ENCODE data around the gene TPRA1. TPM values are rescaled to one million over a fixed set of nuclear protein-coding genes. Genes with fewer than 3 reads are reported as not detected.

Gene TPRA1
- total RNA-seq, 1 experiment from 2014 or later: 20.0 TPM

DNA sequence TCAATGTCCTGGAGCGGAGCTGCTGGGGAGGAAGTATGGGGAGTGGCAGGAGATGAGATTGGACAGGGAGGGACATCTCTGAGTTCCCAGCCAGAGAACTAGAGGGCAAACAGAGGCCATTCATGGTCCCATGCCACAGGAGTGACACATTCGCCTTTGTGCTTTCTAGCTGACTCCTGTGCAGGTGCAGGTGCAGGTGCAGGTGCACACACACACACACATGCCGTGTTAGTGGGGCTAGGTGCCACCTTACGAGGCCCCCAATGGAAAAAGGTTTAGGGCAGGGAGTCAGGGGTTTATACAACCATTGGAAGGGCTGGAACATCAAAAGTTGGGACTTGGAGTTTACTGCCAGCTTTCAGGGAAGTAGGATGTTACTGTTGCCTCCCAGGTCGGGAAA lies 52.0 kb downstream of the TPRA1 start:
- no peaks in the 10 kb centered on the region; the same call in 1 of the 2 replicates for H3K4me1 ChIP-seq (ENCODE audit: insufficient read depth, low read length)
- H3K36me3 Mint-ChIP-seq (ENCODE audit: insufficient read depth in 1 of 3, low read depth in 3 of 3): no peaks in the 10 kb centered on the region

More for the DNA sequence above, 52.0 kb downstream of the TPRA1 start:
- H3K4me2 ChIP-seq (ENCODE audit: insufficient read depth, insufficient read length, low read length): no peak overlapping the region
- Mint-ChIP-seq H3K27me3 (ENCODE audit: low read depth) (peaks cover 8% of the 10 kb centered on the region), H3K4me1 (peaks cover 11 to 22% of the 10 kb centered on the region in 2 experiments), H3K9me3 (no peaks in the 10 kb centered on the region), H3K27ac (no peak overlapping the region), H3K4me3 (no peak overlapping the region)
- no peaks in the 10 kb centered on the region for H3K79me1 ChIP-seq (ENCODE audit: insufficient read depth, low read depth, low read length, poor library complexity, severe bottlenecking)
- H2BK20ac ChIP-seq (ENCODE audit: low read depth, low read length, poor library complexity, severe bottlenecking): no peak overlapping the region
- no peaks in the 10 kb centered on the region for H4K20me1 ChIP-seq (ENCODE audit: control insufficient read depth, insufficient read depth, insufficient read length)
- H2BK5ac ChIP-seq (ENCODE audit: insufficient read length, low read length): no peak overlapping the region
- no peak overlapping the region for H3K14ac ChIP-seq (ENCODE audit: insufficient read depth, low read length)
- H3T11ph ChIP-seq (ENCODE audit: low read length): no peak overlapping the region
- H3K27ac ChIP-seq (ENCODE audit: insufficient read length, low read depth, low read length): no peak overlapping the region
- H3K18ac ChIP-seq (ENCODE audit: insufficient read length, low read depth, low read length): no peak overlapping the region
- no peaks in the 10 kb centered on the region for H3K27me3 ChIP-seq (ENCODE audit: insufficient read depth, low read length)
- H2AFZ ChIP-seq (ENCODE audit: low read length): no peak overlapping the region
- no peaks in the 10 kb centered on the region for H3K9me3 ChIP-seq (ENCODE audit: control insufficient read depth, low read depth, low read length)
- no peak overlapping the region for H4K8ac ChIP-seq (replicated peaks; ENCODE audit: insufficient read length, low read depth, low read length)
- no peaks in the 10 kb centered on the region for H3K23me2 ChIP-seq (ENCODE audit: insufficient read length, low read depth, low read length, poor library complexity, severe bottlenecking)
- H3K4ac ChIP-seq (ENCODE audit: low read depth, low read length): no peak overlapping the region
- no peak for DNase-seq
- no peak overlapping the region for H2BK15ac ChIP-seq (ENCODE audit: low read depth, low read length)
- H4K5ac ChIP-seq (ENCODE audit: insufficient read length, low read depth, low read length): no peak overlapping the region
- no peak overlapping the region for H2AK5ac ChIP-seq (ENCODE audit: insufficient read length, low read length)
- WGBS (ENCODE audit: extremely low coverage, insufficient read length, low lambda C conversion rate): no CpG with 5 or more reads among the region's 5 CpGs
- H3K79me2 ChIP-seq (ENCODE audit: insufficient read depth, low read length): no peaks in the 10 kb centered on the region
- no peak overlapping the region for H2BK120ac ChIP-seq (ENCODE audit: low read depth, low read length, poor library complexity, severe bottlenecking)
- no peak overlapping the region for H3K56ac ChIP-seq (ENCODE audit: insufficient read length, low read depth, low read length)
- no peak overlapping the region for H3K9ac ChIP-seq (ENCODE audit: extremely low read depth, insufficient read length, low read length)
- TF ChIP-seq, protein P1, sequence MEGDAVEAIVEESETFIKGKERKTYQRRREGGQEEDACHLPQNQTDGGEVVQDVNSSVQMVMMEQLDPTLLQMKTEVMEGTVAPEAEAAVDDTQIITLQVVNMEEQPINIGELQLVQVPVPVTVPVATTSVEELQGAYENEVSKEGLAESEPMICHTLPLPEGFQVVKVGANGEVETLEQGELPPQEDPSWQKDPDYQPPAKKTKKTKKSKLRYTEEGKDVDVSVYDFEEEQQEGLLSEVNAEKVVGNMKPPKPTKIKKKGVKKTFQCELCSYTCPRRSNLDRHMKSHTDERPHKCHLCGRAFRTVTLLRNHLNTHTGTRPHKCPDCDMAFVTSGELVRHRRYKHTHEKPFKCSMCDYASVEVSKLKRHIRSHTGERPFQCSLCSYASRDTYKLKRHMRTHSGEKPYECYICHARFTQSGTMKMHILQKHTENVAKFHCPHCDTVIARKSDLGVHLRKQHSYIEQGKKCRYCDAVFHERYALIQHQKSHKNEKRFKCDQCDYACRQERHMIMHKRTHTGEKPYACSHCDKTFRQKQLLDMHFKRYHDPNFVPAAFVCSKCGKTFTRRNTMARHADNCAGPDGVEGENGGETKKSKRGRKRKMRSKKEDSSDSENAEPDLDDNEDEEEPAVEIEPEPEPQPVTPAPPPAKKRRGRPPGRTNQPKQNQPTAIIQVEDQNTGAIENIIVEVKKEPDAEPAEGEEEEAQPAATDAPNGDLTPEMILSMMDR (conservative IDR thresholded peaks at IDR 0.05): no peak
- H2BK12ac ChIP-seq (ENCODE audit: insufficient read length, low read depth, low read length): no peak overlapping the region
- H3K23ac ChIP-seq (ENCODE audit: insufficient read length, low read depth, low read length): no peak overlapping the region
- H4K91ac ChIP-seq (ENCODE audit: insufficient read length, low read depth, low read length): no peak overlapping the region

Measured in H9 (cell line).